ENCODE results near the gene NR2C2. TPM values are rescaled to one million over a fixed set of nuclear protein-coding genes. Genes with fewer than 3 reads are reported as not detected.

Gene NR2C2
- total and polyA plus RNA-seq, 2 of the 13 experiments (the other 11 are each of a cell fraction or from before 2014, with no cell fraction given), result 7.8 to 11.8 TPM

DNA sequence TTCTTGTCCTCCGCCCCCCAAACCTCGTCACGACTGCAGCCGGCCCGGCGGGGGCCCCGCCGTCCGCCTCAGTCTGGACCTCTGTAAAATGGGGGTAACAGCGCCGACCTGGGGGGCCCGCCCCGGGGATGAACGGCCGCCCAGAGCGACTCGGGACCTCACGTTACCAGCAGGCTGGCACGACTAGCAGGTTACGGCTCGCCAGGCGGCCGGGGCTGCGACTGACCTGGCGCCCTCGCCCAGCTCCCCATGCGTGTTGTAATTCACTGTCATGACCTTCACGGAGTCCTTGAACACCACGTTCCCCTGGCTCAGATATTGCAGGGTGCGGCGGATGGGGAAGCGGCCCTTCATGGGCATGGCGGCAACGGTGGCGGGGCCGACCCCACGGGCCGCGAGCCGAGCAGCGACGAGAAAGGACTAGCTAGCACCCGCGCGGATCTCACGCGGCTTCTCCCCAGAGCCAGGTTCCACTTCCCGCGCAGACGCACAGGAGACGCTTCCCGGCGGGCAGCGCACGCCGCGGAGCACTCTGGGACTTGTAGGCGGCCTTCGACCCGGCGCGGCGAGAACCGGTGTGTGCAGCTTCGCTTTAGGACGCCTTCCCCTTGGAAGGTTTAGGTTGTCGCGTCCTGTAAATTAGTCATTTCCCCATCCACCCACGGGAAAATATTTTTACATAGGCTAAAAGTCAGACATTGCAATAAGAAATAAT is 117.6 kb downstream of the NR2C2 start, which contains the start of gene MRPS25 (continued):
- no peak for TF ChIP-seq SRSF9 (IDR thresholded peaks at IDR 0.05; ENCODE audit: borderline replicate concordance, insufficient read depth, low read depth, low read length, poor library complexity, severe bottlenecking)
- no peak for TF ChIP-seq SNRNP70 (IDR thresholded peaks at IDR 0.05; ENCODE audit: low read depth, low read length)
- no peak for TF ChIP-seq KDM1A (CRISPR knock-in tag; IDR thresholded peaks at IDR 0.05)
- peak; percentile 39; the same call in 1 of the 2 replicates for TF ChIP-seq ZNF543 (CRISPR knock-in tag; IDR thresholded peaks at IDR 0.05)
- TF ChIP-seq, protein P1, sequence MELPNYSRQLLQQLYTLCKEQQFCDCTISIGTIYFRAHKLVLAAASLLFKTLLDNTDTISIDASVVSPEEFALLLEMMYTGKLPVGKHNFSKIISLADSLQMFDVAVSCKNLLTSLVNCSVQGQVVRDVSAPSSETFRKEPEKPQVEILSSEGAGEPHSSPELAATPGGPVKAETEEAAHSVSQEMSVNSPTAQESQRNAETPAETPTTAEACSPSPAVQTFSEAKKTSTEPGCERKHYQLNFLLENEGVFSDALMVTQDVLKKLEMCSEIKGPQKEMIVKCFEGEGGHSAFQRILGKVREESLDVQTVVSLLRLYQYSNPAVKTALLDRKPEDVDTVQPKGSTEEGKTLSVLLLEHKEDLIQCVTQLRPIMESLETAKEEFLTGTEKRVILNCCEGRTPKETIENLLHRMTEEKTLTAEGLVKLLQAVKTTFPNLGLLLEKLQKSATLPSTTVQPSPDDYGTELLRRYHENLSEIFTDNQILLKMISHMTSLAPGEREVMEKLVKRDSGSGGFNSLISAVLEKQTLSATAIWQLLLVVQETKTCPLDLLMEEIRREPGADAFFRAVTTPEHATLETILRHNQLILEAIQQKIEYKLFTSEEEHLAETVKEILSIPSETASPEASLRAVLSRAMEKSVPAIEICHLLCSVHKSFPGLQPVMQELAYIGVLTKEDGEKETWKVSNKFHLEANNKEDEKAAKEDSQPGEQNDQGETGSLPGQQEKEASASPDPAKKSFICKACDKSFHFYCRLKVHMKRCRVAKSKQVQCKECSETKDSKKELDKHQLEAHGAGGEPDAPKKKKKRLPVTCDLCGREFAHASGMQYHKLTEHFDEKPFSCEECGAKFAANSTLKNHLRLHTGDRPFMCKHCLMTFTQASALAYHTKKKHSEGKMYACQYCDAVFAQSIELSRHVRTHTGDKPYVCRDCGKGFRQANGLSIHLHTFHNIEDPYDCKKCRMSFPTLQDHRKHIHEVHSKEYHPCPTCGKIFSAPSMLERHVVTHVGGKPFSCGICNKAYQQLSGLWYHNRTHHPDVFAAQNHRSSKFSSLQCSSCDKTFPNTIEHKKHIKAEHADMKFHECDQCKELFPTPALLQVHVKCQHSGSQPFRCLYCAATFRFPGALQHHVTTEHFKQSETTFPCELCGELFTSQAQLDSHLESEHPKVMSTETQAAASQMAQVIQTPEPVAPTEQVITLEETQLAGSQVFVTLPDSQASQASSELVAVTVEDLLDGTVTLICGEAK (IDR thresholded peaks at IDR 0.05), result no peak
- TF ChIP-seq, protein P1 (CRISPR knock-in tag; IDR thresholded peaks at IDR 0.05), result peak; percentile 72; the same call in 1 of the 2 replicates
- TF ChIP-seq DRAP1 (CRISPR knock-in tag; IDR thresholded peaks at IDR 0.05), result peak; percentile 75
- no peak for TF ChIP-seq SP4 (CRISPR knock-in tag; IDR thresholded peaks at IDR 0.05)
- TF ChIP-seq ZKSCAN5 (CRISPR knock-in tag; IDR thresholded peaks at IDR 0.05), result no peak
- TF ChIP-seq XRCC5 (optimal IDR thresholded peaks at IDR 0.05; ENCODE audit: low read length), result peak; percentile 55
- no peak for TF ChIP-seq ZNF878 (CRISPR knock-in tag; IDR thresholded peaks at IDR 0.05)
- no peak for TF ChIP-seq E2F2 (CRISPR knock-in tag; IDR thresholded peaks at IDR 0.05; ENCODE audit: borderline replicate concordance)
- TF ChIP-seq ZNF34 (CRISPR knock-in tag; IDR thresholded peaks at IDR 0.05; ENCODE audit: borderline replicate concordance), result no peak
- no peak for TF ChIP-seq FOXK2 (IDR thresholded peaks at IDR 0.05)
- TF ChIP-seq, protein P2, sequence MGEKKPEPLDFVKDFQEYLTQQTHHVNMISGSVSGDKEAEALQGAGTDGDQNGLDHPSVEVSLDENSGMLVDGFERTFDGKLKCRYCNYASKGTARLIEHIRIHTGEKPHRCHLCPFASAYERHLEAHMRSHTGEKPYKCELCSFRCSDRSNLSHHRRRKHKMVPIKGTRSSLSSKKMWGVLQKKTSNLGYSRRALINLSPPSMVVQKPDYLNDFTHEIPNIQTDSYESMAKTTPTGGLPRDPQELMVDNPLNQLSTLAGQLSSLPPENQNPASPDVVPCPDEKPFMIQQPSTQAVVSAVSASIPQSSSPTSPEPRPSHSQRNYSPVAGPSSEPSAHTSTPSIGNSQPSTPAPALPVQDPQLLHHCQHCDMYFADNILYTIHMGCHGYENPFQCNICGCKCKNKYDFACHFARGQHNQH (CRISPR knock-in tag; IDR thresholded peaks at IDR 0.05), result peak; percentile 76
- no peak for TF ChIP-seq ZNF713 (CRISPR knock-in tag; IDR thresholded peaks at IDR 0.05)
- TF ChIP-seq GTF2F1 (IDR thresholded peaks at IDR 0.05; ENCODE audit: low read length), result no peak
- TF ChIP-seq ESRRA (CRISPR knock-in tag; IDR thresholded peaks at IDR 0.05; ENCODE audit: low read depth), result peak; percentile 99
